ENCODE measurements around the gene LRGUK.

The LRGUK gene

GRCh38 chr7:134101716-134102115 lies 25.4 kb upstream of the LRGUK start:
- H3K4me1 ChIP-seq (ENCODE audit: insufficient read depth, low read length): no peaks in the 10 kb centered on the region
- H3K36me3 ChIP-seq (ENCODE audit: insufficient read depth, low read length): no peaks in the 10 kb centered on the region
- no peaks in the 10 kb centered on the region for H3K9me3 ChIP-seq (ENCODE audit: low read length)
- no peak overlapping the region for H3K27ac ChIP-seq (ENCODE audit: low read depth, low read length)
- H3K27me3 ChIP-seq (ENCODE audit: control insufficient read depth in 1 of 2, insufficient read depth in 2 of 2, low read length in 2 of 2): no peaks in the 10 kb centered on the region
- H3K9ac ChIP-seq (ENCODE audit: low read length): no peak overlapping the region
- H3K4me3 ChIP-seq (ENCODE audit: low read depth in 1 of 2, low read length in 2 of 2): no peak overlapping the region

GRCh38 chr7:134104166-134104565 lies 23.0 kb upstream of the LRGUK start:
- Histone ChIP-seq H3K27me3 (ENCODE audit: control insufficient read depth in 1 of 2, insufficient read depth in 2 of 2, low read length in 2 of 2) (no peaks in the 10 kb centered on the region), H3K36me3 (ENCODE audit: insufficient read depth, low read length) (no peaks in the 10 kb centered on the region), H3K4me1 (ENCODE audit: insufficient read depth, low read length) (no peaks in the 10 kb centered on the region), H3K4me3 (ENCODE audit: low read depth in 1 of 2, low read length in 2 of 2) (no peak overlapping the region), H3K9ac (ENCODE audit: low read length) (no peak overlapping the region), H3K9me3 (ENCODE audit: low read length) (no peaks in the 10 kb centered on the region), H3K27ac (ENCODE audit: low read depth, low read length) (no peak overlapping the region)

GRCh38 chr7:134105841-134106240 lies 21.3 kb upstream of the LRGUK start:
- H3K36me3 ChIP-seq (ENCODE audit: insufficient read depth, low read length): no peaks in the 10 kb centered on the region

GRCh38 chr7:134108802-134109201 lies 18.3 kb upstream of the LRGUK start:
- no peaks in the 10 kb centered on the region for H3K9me3 ChIP-seq (ENCODE audit: low read length)
- H3K36me3 ChIP-seq (ENCODE audit: insufficient read depth, low read length): no peaks in the 10 kb centered on the region
- H3K9ac ChIP-seq (ENCODE audit: low read length): no peak overlapping the region
- H3K4me1 ChIP-seq (ENCODE audit: insufficient read depth, low read length): no peaks in the 10 kb centered on the region
- no peak overlapping the region for H3K4me3 ChIP-seq (ENCODE audit: low read depth in 1 of 2, low read length in 2 of 2)
- no peak overlapping the region for H3K27ac ChIP-seq (ENCODE audit: low read depth, low read length)
- H3K27me3 ChIP-seq (ENCODE audit: control insufficient read depth in 1 of 2, insufficient read depth in 2 of 2, low read length in 2 of 2): no peaks in the 10 kb centered on the region

More at GRCh38 chr7:134105841-134106240, 21.3 kb upstream of the LRGUK start:
- Histone ChIP-seq H3K9ac (ENCODE audit: low read length) (no peak overlapping the region), H3K27ac (ENCODE audit: low read depth, low read length) (no peak overlapping the region), H3K9me3 (ENCODE audit: low read length) (no peaks in the 10 kb centered on the region), H3K4me3 (ENCODE audit: low read depth in 1 of 2, low read length in 2 of 2) (no peak overlapping the region), H3K4me1 (ENCODE audit: insufficient read depth, low read length) (no peaks in the 10 kb centered on the region), H3K27me3 (ENCODE audit: control insufficient read depth in 1 of 2, insufficient read depth in 2 of 2, low read length in 2 of 2) (no peaks in the 10 kb centered on the region)

GRCh38 chr7:134113655-134114054 lies 13.5 kb upstream of the LRGUK start:
- H3K4me1 ChIP-seq (ENCODE audit: insufficient read depth, low read length): no peaks in the 10 kb centered on the region
- no peak overlapping the region for H3K9ac ChIP-seq (ENCODE audit: low read length)
- no peaks in the 10 kb centered on the region for H3K9me3 ChIP-seq (ENCODE audit: low read length)
- no peak overlapping the region for H3K27ac ChIP-seq (ENCODE audit: low read depth, low read length)
- no peaks in the 10 kb centered on the region for H3K27me3 ChIP-seq (ENCODE audit: control insufficient read depth in 1 of 2, insufficient read depth in 2 of 2, low read length in 2 of 2)
- no peak overlapping the region for H3K4me3 ChIP-seq (ENCODE audit: low read depth in 1 of 2, low read length in 2 of 2)
- H3K36me3 ChIP-seq (ENCODE audit: insufficient read depth, low read length): no peaks in the 10 kb centered on the region

- H3K9me3 ChIP-seq (ENCODE audit: low read length): no peaks in the 10 kb centered on the region
- H3K36me3 ChIP-seq (ENCODE audit: insufficient read depth, low read length): no peaks in the 10 kb centered on the region
- no peak overlapping the region for H3K9ac ChIP-seq (ENCODE audit: low read length)
- H3K27me3 ChIP-seq (ENCODE audit: control insufficient read depth in 1 of 2, insufficient read depth in 2 of 2, low read length in 2 of 2): no peaks in the 10 kb centered on the region
- no peaks in the 10 kb centered on the region for H3K4me1 ChIP-seq (ENCODE audit: insufficient read depth, low read length)
- no peak overlapping the region for H3K4me3 ChIP-seq (ENCODE audit: low read depth in 1 of 2, low read length in 2 of 2)
- H3K27ac ChIP-seq (ENCODE audit: low read depth, low read length): no peak overlapping the region
Measured at GRCh38 chr7:134114992-134115391, 12.1 kb upstream of the LRGUK start.

- H3K4me3 ChIP-seq (ENCODE audit: low read depth in 1 of 2, low read length in 2 of 2): no peak overlapping the region
- H3K27ac ChIP-seq (ENCODE audit: low read depth, low read length): no peak overlapping the region
- no peaks in the 10 kb centered on the region for H3K9me3 ChIP-seq (ENCODE audit: low read length)
- no peaks in the 10 kb centered on the region for H3K36me3 ChIP-seq (ENCODE audit: insufficient read depth, low read length)
- H3K4me1 ChIP-seq (ENCODE audit: insufficient read depth, low read length): no peaks in the 10 kb centered on the region
- no peak overlapping the region for H3K9ac ChIP-seq (ENCODE audit: low read length)
- H3K27me3 ChIP-seq (ENCODE audit: control insufficient read depth in 1 of 2, insufficient read depth in 2 of 2, low read length in 2 of 2): no peaks in the 10 kb centered on the region
Measured at GRCh38 chr7:134120405-134120804, 6.7 kb upstream of the LRGUK start.

- Histone ChIP-seq H3K9me3 (ENCODE audit: low read length) (no peaks in the 10 kb centered on the region), H3K9ac (ENCODE audit: low read length) (no peak overlapping the region), H3K36me3 (ENCODE audit: insufficient read depth, low read length) (no peaks in the 10 kb centered on the region), H3K4me3 (ENCODE audit: low read depth in 1 of 2, low read length in 2 of 2) (no peak overlapping the region), H3K4me1 (ENCODE audit: insufficient read depth, low read length) (no peaks in the 10 kb centered on the region), H3K27me3 (ENCODE audit: control insufficient read depth in 1 of 2, insufficient read depth in 2 of 2, low read length in 2 of 2) (no peaks in the 10 kb centered on the region), H3K27ac (ENCODE audit: low read depth, low read length) (no peak overlapping the region)
Measured at GRCh38 chr7:134121632-134122139, 5.5 kb upstream of the LRGUK start.

GRCh38 chr7:134122980-134123379 lies 4.2 kb upstream of the LRGUK start:
- H3K9ac ChIP-seq (ENCODE audit: low read length): no peak overlapping the region
- peaks cover 4% of the 10 kb centered on the region for H3K4me1 ChIP-seq (ENCODE audit: insufficient read depth, low read length)
- H3K27me3 ChIP-seq (ENCODE audit: control insufficient read depth in 1 of 2, insufficient read depth in 2 of 2, low read length in 2 of 2): no peaks in the 10 kb centered on the region
- no peak overlapping the region for H3K27ac ChIP-seq (ENCODE audit: low read depth, low read length)
- no peaks in the 10 kb centered on the region for H3K9me3 ChIP-seq (ENCODE audit: low read length)
- no peak overlapping the region for H3K4me3 ChIP-seq (ENCODE audit: low read depth in 1 of 2, low read length in 2 of 2)
- H3K36me3 ChIP-seq (ENCODE audit: insufficient read depth, low read length): no peaks in the 10 kb centered on the region

GRCh38 chr7:134126146-134126545 lies 994 bp upstream of the LRGUK start:
- no peak overlapping the region for H3K4me3 ChIP-seq (ENCODE audit: low read depth in 1 of 2, low read length in 2 of 2)
- H3K36me3 ChIP-seq (ENCODE audit: insufficient read depth, low read length): no peaks in the 10 kb centered on the region
- no peak overlapping the region for H3K27ac ChIP-seq (ENCODE audit: low read depth, low read length)
- peaks cover 6% of the 10 kb centered on the region for H3K4me1 ChIP-seq (ENCODE audit: insufficient read depth, low read length)
- H3K9me3 ChIP-seq (ENCODE audit: low read length): no peaks in the 10 kb centered on the region
- H3K27me3 ChIP-seq (ENCODE audit: control insufficient read depth in 1 of 2, insufficient read depth in 2 of 2, low read length in 2 of 2): no peaks in the 10 kb centered on the region
- H3K9ac ChIP-seq (ENCODE audit: low read length): no peak overlapping the region

GRCh38 chr7:134126596-134126965 lies 559 bp upstream of the LRGUK start:
- peaks cover 6% of the 10 kb centered on the region for H3K4me1 ChIP-seq (ENCODE audit: insufficient read depth, low read length)
- H3K27ac ChIP-seq (ENCODE audit: low read depth, low read length): no peak overlapping the region
- no peaks in the 10 kb centered on the region for H3K36me3 ChIP-seq (ENCODE audit: insufficient read depth, low read length)
- no peak overlapping the region for H3K9ac ChIP-seq (ENCODE audit: low read length)
- H3K4me3 ChIP-seq (ENCODE audit: low read depth in 1 of 2, low read length in 2 of 2): peak overlapping the region; percentile 29 to 94
- H3K9me3 ChIP-seq (ENCODE audit: low read length): no peaks in the 10 kb centered on the region
- no peaks in the 10 kb centered on the region for H3K27me3 ChIP-seq (ENCODE audit: control insufficient read depth in 1 of 2, insufficient read depth in 2 of 2, low read length in 2 of 2)

- H3K9me3 ChIP-seq (ENCODE audit: low read length): no peaks in the 10 kb centered on the region
- no peaks in the 10 kb centered on the region for H3K27me3 ChIP-seq (ENCODE audit: control insufficient read depth in 1 of 2, insufficient read depth in 2 of 2, low read length in 2 of 2)
- no peak overlapping the region for H3K27ac ChIP-seq (ENCODE audit: low read depth, low read length)
- H3K9ac ChIP-seq (ENCODE audit: low read length): no peak overlapping the region
- H3K4me3 ChIP-seq (ENCODE audit: low read depth in 1 of 2, low read length in 2 of 2): no peak overlapping the region
- no peaks in the 10 kb centered on the region for H3K36me3 ChIP-seq (ENCODE audit: insufficient read depth, low read length)
- H3K4me1 ChIP-seq (ENCODE audit: insufficient read depth, low read length): peaks cover 6% of the 10 kb centered on the region
Measured at GRCh38 chr7:134128829-134129228, 1.7 kb downstream of the LRGUK start.

All from muscle layer of colon (tissue), 2 donors.